GM18951 (cell line): ENCODE data around the gene SRBD1.

Experiments
- POLR2A ChIP-seq: IDR thresholded peaks from 4 replicates; pipeline ENCODE4 v1.6.1; 2011; ENCODE audit warnings: mild to moderate bottlenecking; ENCODE audit not compliant: insufficient read length, insufficient read depth; ENCODE audit errors: extremely low read depth
- in situ Hi-C: fragments of 300-500 bp; cut with MboI; formaldehyde crosslinking; loops from one replicate; pipeline ENCODE4 v1.12.0; 2022; ENCODE audit warnings: low sequenced_read_pairs, mixed read lengths, inconsistent platforms; ENCODE audit not compliant: unreplicated experiment

The SRBD1 gene

GRCh38 chr2:45596761-45597160 is 14.3 kb downstream of the SRBD1 start:
- TF ChIP-seq POLR2A = no peak
- in situ Hi-C loops = no loop called here

GRCh38 chr2:45595721-45596435 is 15.2 kb downstream of the SRBD1 start:
- TF ChIP-seq POLR2A = no peak
- in situ Hi-C loops = no loop called here

GRCh38 chr2:45591073-45591472 is 20.0 kb downstream of the SRBD1 start:
- no peak for TF ChIP-seq POLR2A
- in situ Hi-C loops = no loop called here

- TF ChIP-seq POLR2A = no peak
- in situ Hi-C loops = no loop called here
Measured at GRCh38 chr2:45588158-45588829, 22.8 kb downstream of the SRBD1 start.

GRCh38 chr2:45586600-45586999 is 24.5 kb downstream of the SRBD1 start:
- in situ Hi-C loops = no loop called here
- no peak for TF ChIP-seq POLR2A

- TF ChIP-seq POLR2A = no peak
- in situ Hi-C loops = no loop called here
Measured at GRCh38 chr2:45585267-45585861, 25.7 kb downstream of the SRBD1 start.

- in situ Hi-C loops = no loop called here
- no peak for TF ChIP-seq POLR2A
Measured at GRCh38 chr2:45583977-45584376, 27.1 kb downstream of the SRBD1 start.

- no peak for TF ChIP-seq POLR2A
- in situ Hi-C loops = no loop called here
Measured at GRCh38 chr2:45582522-45582921, 28.5 kb downstream of the SRBD1 start.

- in situ Hi-C loops = no loop called here
- TF ChIP-seq POLR2A = no peak
Measured at GRCh38 chr2:45578056-45578843, 32.8 kb downstream of the SRBD1 start.

GRCh38 chr2:45577441-45577840 is 33.6 kb downstream of the SRBD1 start:
- in situ Hi-C loops = no loop called here
- no peak for TF ChIP-seq POLR2A

- in situ Hi-C loops = no loop called here
Measured at GRCh38 chr2:45575881-45576280, 35.2 kb downstream of the SRBD1 start.

GRCh38 chr2:45572979-45573378 is 38.1 kb downstream of the SRBD1 start:
- in situ Hi-C loops = no loop called here
- no peak for TF ChIP-seq POLR2A

More at GRCh38 chr2:45575881-45576280, 35.2 kb downstream of the SRBD1 start:
- no peak for TF ChIP-seq POLR2A

- in situ Hi-C loops = no loop called here
- no peak for TF ChIP-seq POLR2A
Measured at GRCh38 chr2:45571940-45572339, 39.1 kb downstream of the SRBD1 start.
